HG02610 (cell line): ENCODE results near the gene SYF2.
"Not testable (repeated sequence)": the region's sequence is repeated elsewhere in the genome, so short reads cannot be mapped to it uniquely, and the experiment has no call there.

ENCODE experiments used
- ATAC-seq: cut with Tn5 transposase; IDR thresholded peaks from one replicate; pipeline ENCODE4 v1.9.1; 2021; ENCODE audit warnings: mild to moderate bottlenecking, moderate library complexity; ENCODE audit not compliant: unreplicated experiment

SYF2 gene

DNA sequence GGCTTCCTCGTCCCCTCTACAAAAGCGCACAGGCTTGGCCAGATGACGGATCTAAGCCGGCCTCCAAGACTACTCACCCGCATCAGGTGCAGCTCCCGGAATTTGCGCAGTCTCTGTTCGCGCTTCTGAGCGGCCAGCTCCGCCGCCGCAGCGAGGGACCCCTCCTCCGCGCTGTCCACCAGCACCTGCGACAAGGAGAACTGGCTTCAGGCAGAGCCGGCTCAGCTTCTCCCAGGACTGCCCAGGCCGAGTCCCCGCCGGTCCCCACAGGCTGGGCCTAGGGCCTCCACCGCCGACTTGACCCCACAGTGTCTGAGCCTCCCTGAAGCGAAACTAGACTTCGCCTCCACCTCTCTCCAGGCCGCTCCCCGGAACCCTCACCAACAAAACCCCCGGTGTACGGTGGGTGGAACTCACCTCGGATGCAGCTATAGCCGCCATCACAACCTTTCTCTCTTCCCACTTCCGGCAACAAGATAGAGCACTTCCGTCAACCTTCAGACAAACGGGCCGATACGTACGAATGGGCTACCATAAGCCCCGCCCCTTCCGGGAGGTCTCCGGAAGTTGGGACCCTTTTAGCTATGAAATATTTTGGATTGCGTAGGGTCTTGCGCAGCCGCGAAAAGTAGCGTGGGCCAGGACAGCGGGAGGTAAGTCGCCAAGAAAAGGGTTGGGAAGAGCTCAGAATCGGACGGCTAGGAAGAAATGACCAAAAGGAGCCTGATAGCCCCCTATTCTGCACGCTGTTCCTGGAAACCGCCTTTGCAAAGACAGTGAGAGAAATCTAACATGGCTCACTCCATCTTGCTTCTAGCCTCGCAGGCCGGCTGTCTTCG is at the start of gene SYF2:
TSS of gene SYF2 (minus strand) at position 476 of the 839 bp plus-strand sequence. CDS start at position 441, 35 bp downstream.
- peak; percentile 78 for ATAC-seq

DNA sequence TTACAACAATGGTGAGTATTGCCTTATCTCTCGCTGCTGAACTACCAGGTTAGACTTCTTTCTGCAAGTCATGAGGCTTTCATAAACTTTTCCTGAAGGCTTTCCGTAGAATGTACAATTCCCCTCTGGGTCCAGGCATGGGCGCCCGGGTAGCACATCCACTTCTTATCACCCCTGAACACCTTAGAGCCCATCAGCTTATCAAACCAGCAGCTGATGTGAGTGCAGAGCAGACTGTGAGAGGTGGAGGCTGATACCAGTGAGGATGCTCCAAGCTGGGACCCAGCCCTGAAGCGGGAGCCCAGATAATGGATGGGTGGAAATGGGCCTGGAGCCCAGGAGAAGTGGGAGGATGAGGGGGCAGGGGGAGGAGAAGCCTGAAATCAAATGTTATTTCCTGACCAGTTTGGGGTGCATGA is 47.4 kb upstream of the SYF2 start:
- ATAC-seq = not testable (repeated sequence)

DNA sequence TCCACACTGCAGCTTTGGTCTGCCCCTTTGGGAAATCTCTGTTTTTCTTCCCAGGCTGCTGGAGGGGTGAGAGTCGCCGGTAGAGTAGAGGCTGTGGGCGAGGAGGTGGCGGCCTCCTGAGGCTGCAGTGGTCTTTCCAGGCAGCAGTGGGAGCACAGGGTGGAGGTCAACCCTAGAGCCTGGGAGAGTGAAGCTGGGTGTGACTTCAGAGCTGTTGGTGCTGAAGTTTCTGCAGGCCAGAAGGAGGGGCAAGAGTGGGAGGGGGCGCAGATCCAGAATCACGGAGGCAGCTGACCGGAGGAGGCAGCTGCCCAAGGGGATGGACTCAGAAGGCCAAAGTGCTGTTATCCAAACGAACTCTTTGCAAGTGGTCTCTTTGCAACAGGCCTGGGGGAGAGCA is 46.5 kb upstream of the SYF2 start:
- ATAC-seq = not testable (repeated sequence)

DNA sequence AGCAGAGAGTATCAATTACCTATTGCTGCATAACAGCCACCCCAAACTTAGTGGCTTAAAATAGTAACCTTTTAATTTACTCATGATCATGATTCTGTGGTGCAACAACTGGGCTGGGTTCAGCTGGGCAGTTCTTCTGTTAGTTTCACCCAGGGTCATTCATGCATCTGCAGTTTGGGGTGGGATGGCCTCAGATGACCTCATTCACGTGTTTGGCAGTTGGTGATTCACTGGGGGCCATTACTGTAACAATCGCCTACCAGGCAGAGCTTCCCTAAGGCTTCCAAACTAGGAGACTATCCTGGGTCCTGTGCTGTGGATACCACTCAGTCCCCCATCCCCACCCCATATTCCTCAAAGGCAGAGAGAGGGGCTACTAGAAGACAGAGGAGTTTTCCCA is 46.1 kb upstream of the SYF2 start:
- not testable (repeated sequence) for ATAC-seq

- ATAC-seq = not testable (repeated sequence)
Observed at GRCh38 chr1:25277295-25277694, 45.0 kb upstream of the SYF2 start.

DNA sequence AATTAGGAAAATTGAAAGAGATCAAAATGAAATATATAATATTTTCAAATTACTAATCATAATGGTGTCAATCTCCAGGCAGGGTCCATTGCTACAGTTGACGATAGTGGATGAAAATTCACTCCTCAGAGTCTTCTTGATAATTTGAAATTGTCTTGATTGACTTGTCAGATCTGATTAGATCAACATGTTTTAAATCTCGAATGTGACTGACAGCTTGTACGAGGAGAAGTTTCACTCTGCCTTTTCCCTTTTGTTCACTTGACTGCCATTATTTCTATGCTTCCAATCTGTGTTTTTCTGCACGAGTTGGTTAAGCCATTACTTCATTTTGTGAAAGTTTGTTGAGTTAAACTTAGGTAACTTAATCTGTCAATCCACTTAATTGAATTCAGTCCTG is 43.3 kb upstream of the SYF2 start:
- not testable (repeated sequence) for ATAC-seq

DNA sequence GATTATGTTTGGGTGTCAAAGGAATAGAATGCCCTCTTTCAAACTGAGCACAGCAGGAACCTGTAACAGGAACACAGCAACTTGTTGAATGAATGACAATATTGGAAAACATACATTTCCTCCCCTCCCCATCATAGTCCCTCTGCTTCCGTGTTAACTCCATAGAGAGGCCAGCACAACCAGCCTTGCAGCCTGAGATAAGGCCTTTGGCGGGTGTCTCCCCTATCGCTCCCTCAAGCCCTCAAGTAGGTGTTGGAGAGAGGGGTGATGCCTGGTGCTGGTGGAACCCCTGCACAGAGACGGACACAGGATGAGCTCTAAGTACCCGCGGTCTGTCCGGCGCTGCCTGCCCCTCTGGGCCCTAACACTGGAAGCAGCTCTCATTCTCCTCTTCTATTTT is 39.9 kb upstream of the SYF2 start, which contains the start of gene RHD:
TSS of gene RHD (plus strand) at position 272 of the 400 bp plus-strand sequence. CDS start at position 311, 39 bp downstream.
- not testable (repeated sequence) for ATAC-seq

- not testable (repeated sequence) for ATAC-seq
Observed at GRCh38 chr1:25268143-25268760, 36.0 kb upstream of the SYF2 start.

- peak; percentile 64 for ATAC-seq
Observed at GRCh38 chr1:25267288-25268142, 35.2 kb upstream of the SYF2 start.

DNA sequence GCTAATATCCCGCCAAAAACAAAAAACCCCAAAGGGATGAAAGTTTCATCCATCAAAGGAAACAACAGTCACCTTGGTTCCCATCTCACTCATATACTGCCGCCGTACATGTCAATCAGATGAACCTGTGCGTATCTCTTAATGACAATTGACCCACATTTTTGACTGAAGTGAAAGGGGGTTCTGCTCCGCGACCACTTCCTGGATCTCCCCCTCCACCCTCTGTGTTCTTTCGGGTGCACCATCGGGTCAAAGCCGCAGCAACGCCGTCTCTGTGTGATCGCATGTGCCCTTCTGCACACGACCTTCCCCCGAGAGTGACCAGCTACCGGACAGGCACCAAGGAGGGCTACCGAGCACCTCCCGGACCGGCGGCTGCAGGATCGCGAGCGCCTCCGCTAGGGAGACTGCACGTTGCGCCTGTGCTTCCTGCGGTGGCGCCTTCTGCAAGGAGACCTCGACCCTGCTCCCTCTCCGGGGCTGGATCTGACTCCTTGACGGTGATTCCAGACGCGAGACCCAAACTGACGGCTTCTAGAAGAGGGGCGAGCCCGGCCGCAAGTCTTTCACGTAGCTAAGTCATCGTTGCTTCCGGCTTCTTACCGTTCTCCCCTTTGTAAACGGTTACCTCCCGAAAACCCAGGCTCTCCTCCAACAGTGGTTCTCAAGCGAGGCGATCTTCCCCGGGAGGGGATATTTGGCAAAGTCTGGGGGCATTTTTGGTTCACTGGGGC is 34.4 kb upstream of the SYF2 start:
- ATAC-seq = peak; percentile 12

- not testable (repeated sequence) for ATAC-seq
Observed at GRCh38 chr1:25260336-25260735, 28.0 kb upstream of the SYF2 start.

DNA sequence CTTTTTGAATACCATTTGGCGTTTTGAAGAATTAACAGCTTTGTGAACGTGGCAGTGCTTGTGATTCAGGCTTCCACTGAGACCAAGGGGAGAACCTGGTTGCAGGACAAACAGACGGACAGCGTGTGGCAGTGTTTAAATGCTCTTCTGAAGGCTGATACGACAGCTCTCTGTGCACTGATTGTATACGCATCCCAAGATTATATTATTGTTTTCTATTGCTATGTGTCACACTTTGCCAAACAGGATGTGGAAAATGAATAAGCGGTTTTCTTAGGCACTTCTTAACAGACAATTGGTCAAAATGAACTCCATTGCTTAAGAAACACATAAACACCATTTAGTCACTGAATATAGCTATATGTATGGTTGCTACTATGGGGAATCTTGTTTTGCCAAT is 27.5 kb upstream of the SYF2 start:
- not testable (repeated sequence) for ATAC-seq

GRCh38 chr1:25257196-25257595 is 24.9 kb upstream of the SYF2 start:
- no peak for ATAC-seq

DNA sequence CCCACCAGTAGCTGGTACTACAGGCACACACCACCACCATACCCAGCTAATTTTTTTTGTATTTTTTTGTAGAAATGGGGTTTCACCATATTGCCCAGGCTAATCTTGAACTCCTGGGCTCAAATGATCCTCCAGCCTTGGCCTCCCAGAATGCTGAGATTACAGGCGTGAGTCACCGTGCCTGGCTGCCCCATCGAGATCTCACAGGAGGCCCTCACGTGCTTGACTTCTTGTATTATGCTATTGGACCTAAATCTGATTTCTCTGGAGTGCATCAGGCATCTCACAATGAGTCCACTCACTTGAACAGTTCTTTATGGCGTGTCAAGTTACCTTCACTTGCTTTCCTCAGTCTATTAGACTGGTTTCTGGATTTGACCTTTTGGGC is 24.3 kb upstream of the SYF2 start:
- no peak for ATAC-seq

DNA sequence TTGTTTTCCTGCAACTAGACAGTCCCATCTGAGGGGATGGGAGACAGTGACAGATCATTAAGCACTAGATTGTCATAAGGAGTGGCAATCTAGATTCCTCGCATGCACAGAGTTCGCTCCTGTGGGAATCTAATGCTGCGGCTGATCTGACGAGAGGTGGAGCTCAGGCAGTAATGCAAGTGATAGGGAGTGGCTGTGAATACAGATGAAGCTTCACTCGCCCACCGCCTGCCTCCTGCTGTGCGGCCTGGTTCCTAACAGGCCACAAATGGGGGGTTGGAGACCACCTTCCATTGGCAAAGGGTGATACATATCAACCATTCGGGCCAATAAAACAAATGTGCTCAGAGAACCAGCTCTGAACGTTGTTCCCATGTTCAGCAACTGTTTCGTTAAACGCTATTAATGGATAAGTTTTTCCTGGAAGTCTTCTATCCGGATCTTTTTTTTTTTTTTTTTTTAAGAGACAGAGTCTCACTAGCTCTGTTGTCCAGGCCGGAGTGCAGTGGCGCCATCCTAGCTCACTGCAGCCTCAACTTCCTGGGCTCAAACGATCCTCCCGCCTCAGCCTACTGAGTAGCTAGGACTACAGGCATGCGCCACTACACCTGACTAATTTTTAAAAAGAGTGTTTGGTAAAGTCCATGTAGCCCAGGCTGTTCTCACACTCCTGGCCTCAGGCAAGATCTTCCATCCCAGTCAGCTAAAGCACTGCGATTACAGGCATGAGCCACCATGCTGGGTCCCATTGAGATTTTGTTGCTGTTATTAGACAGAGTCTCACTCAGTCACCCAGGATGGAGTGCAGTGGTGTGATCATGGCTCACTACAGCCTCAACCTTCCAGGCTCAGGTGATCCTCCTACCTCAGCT is 23.6 kb upstream of the SYF2 start:
- no peak for ATAC-seq

DNA sequence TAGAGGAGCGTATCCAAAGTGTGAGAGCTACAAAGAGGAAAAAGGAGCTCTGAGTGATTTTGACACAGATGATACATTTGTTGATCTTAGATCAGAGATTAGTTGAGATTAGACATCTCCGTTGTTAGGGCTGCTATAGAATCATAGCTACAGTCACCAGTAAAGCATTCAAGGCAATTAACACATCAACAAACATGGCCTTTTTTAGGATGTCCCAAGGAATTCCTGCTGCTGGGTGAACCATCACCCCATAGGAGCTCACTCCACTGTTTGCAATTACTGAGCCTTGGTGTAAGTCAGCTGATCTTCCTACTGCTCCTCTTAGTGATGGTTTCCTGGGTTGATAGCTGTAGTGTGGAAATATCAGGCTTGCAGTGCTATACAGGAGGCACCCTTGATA is 21.6 kb upstream of the SYF2 start:
- no peak for ATAC-seq

- peak; percentile 35 for ATAC-seq
Observed at GRCh38 chr1:25247829-25248754, 15.8 kb upstream of the SYF2 start.

- ATAC-seq = peak; percentile 72
Observed at GRCh38 chr1:25247024-25247828, 14.9 kb upstream of the SYF2 start, which contains the start of gene RSRP1. RSRP1 (minus strand) TSS chr1:25247454; CDS start chr1:25246963, 491 bp downstream.
